ENCODE measurements around the gene TAP1. TPM values are rescaled to one million over a fixed set of nuclear protein-coding genes. Genes with fewer than 3 reads are reported as not detected.

Gene TAP1
- total RNA-seq, 1 experiment from 2014 or later = 75.1 TPM

DNA sequence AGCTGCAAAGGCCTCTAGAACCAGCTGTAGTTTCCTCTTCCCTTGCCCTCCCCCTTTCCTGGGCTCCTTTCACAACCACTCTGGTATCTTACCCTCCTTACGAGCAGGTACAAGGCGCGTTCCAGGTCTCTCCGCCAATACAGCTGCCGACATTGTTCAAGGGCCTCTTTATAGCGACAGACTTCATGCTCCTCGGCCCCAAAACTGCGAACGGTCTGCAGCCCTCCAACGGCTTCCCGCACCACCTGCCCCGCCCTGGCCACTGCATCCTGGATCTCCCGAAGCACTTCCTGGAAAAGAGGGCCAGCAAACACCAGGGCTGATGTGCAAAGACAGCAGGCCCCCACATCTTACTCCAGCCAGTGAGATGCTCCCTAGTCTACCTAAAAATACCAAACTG lies 21.0 kb downstream of the TAP1 start:
- no peak for DNase-seq
- intact Hi-C loops (cut with micrococcal nuclease; ENCODE audit: unreplicated experiment) = no loop called here
- peaks cover 18% of the 10 kb centered on the region for H3K36me3 Mint-ChIP-seq (ENCODE audit: insufficient read depth, unreplicated experiment)
- no TSS peak for BruUV-seq (replicated peaks)
- TF ChIP-seq, protein P1, sequence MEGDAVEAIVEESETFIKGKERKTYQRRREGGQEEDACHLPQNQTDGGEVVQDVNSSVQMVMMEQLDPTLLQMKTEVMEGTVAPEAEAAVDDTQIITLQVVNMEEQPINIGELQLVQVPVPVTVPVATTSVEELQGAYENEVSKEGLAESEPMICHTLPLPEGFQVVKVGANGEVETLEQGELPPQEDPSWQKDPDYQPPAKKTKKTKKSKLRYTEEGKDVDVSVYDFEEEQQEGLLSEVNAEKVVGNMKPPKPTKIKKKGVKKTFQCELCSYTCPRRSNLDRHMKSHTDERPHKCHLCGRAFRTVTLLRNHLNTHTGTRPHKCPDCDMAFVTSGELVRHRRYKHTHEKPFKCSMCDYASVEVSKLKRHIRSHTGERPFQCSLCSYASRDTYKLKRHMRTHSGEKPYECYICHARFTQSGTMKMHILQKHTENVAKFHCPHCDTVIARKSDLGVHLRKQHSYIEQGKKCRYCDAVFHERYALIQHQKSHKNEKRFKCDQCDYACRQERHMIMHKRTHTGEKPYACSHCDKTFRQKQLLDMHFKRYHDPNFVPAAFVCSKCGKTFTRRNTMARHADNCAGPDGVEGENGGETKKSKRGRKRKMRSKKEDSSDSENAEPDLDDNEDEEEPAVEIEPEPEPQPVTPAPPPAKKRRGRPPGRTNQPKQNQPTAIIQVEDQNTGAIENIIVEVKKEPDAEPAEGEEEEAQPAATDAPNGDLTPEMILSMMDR (IDR thresholded peaks at IDR 0.05; ENCODE audit: unreplicated experiment) = no peak
- CTCF ChIA-PET = no interaction called here
- no peak overlapping the region for H3K27ac Mint-ChIP-seq (ENCODE audit: unreplicated experiment)
- H3K9me3 Mint-ChIP-seq (ENCODE audit: low read depth, unreplicated experiment) = no peaks in the 10 kb centered on the region
- peaks cover 12% of the 10 kb centered on the region for H3K4me1 Mint-ChIP-seq (ENCODE audit: low read depth, unreplicated experiment)
- no peak overlapping the region for H3K4me3 Mint-ChIP-seq (ENCODE audit: low read depth, unreplicated experiment)
- H3K27me3 Mint-ChIP-seq (ENCODE audit: unreplicated experiment) = no peaks in the 10 kb centered on the region

DNA sequence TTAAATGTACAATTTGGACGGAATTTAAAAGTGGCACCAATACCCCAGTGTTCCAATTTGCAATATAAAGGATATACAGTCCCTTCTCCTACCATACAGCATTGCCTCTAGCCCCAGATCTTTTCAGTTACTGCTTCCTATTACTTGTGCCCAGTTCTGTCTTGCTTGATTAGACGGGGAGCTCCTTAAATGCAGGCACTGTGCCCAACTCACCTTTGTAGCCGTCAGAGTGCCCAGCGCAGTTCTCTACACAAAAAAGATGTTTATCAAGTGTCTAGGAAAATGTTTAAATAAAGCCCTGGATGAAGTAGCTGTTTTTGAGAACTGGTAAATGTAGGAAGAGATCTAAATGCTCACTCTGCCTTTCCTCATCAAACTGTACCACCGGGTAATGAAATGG lies 22.6 kb downstream of the TAP1 start:
- no peaks in the 10 kb centered on the region for H3K27me3 Mint-ChIP-seq (ENCODE audit: unreplicated experiment)
- H3K9me3 Mint-ChIP-seq (ENCODE audit: low read depth, unreplicated experiment) = no peaks in the 10 kb centered on the region
- H3K36me3 Mint-ChIP-seq (ENCODE audit: insufficient read depth, unreplicated experiment) = peaks cover 15% of the 10 kb centered on the region
- TF ChIP-seq, protein P1 (IDR thresholded peaks at IDR 0.05; ENCODE audit: unreplicated experiment) = no peak
- BruUV-seq (replicated peaks) = no TSS peak
- intact Hi-C loops (cut with micrococcal nuclease; ENCODE audit: unreplicated experiment) = no loop called here
- DNase-seq = no peak
- H3K4me3 Mint-ChIP-seq (ENCODE audit: low read depth, unreplicated experiment) = no peak overlapping the region
- CTCF ChIA-PET = no interaction called here
- H3K27ac Mint-ChIP-seq (ENCODE audit: unreplicated experiment) = no peak overlapping the region
- H3K4me1 Mint-ChIP-seq (ENCODE audit: low read depth, unreplicated experiment) = no peaks in the 10 kb centered on the region

GRCh38 chr6:32830017-32830416 lies 23.5 kb downstream of the TAP1 start:
- CTCF ChIA-PET = no interaction called here
- intact Hi-C loops (cut with micrococcal nuclease; ENCODE audit: unreplicated experiment) = no loop called here
- no peaks in the 10 kb centered on the region for H3K27me3 Mint-ChIP-seq (ENCODE audit: unreplicated experiment)

DNA sequence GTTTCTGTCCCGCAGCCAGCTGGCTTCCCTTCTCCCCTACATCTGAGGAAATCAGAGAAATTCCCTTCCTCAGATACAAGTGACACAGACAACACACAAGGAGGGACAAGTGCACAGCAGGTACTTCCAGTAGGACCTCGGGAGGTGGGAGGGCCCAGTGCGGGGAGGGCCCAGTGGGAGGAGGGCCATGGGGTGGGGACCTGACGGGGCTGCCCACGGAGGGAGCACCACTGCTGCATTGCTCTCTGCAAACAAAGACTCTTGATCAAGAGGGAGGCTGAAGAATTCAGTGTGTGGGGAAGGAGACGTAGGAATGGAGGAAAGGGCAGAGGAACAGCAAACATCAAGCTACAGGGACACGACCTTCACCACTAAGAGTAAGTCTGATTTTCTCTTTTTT lies 24.0 kb downstream of the TAP1 start:
- Mint-ChIP-seq H3K9me3 (ENCODE audit: low read depth, unreplicated experiment) (no peaks in the 10 kb centered on the region), H3K4me1 (ENCODE audit: low read depth, unreplicated experiment) (no peaks in the 10 kb centered on the region), H3K36me3 (ENCODE audit: insufficient read depth, unreplicated experiment) (peaks cover 4% of the 10 kb centered on the region), H3K4me3 (ENCODE audit: low read depth, unreplicated experiment) (no peak overlapping the region), H3K27ac (ENCODE audit: unreplicated experiment) (no peak overlapping the region), H3K27me3 (ENCODE audit: unreplicated experiment) (no peaks in the 10 kb centered on the region)
- TF ChIP-seq, protein P1 (IDR thresholded peaks at IDR 0.05; ENCODE audit: unreplicated experiment) = no peak
- DNase-seq = no peak
- BruUV-seq (replicated peaks) = no TSS peak
- CTCF ChIA-PET = no interaction called here
- intact Hi-C loops (cut with micrococcal nuclease; ENCODE audit: unreplicated experiment) = no loop called here

More at GRCh38 chr6:32830017-32830416, 23.5 kb downstream of the TAP1 start:
- Mint-ChIP-seq H3K9me3 (ENCODE audit: low read depth, unreplicated experiment) (no peaks in the 10 kb centered on the region), H3K36me3 (ENCODE audit: insufficient read depth, unreplicated experiment) (peaks cover 10% of the 10 kb centered on the region), H3K27ac (ENCODE audit: unreplicated experiment) (no peak overlapping the region), H3K4me3 (ENCODE audit: low read depth, unreplicated experiment) (no peak overlapping the region), H3K4me1 (ENCODE audit: low read depth, unreplicated experiment) (no peaks in the 10 kb centered on the region)
- no peak for DNase-seq
- TF ChIP-seq, protein P1 (IDR thresholded peaks at IDR 0.05; ENCODE audit: unreplicated experiment) = no peak
- no TSS peak for BruUV-seq (replicated peaks)
